Omental fat pad (tissue), 4 donors: ENCODE data around the gene ZFAND2B. TPM values are rescaled to one million over a fixed set of nuclear protein-coding genes. Genes with fewer than 3 reads are reported as not detected.

Experiments
- ATAC-seq: fragments of 150-250 bp; one replicate; pipeline ENCODE4 v1.9.1; 2016; ENCODE audit warnings: mild to moderate bottlenecking, moderate library complexity; ENCODE audit not compliant: low FRiP score
- DNase-seq: peaks from one replicate; pipeline ENCODE4 v3.0.0-alpha.2; 2019; ENCODE audit warnings: low spot score
- CTCF ChIP-seq, 3 donors: fragments of 450-650 bp; IDR thresholded peaks; one replicate each; pipeline ENCODE4 v1.5.1; 2016 to 2017; ENCODE audit warnings: antibody characterized with exemption in 3 of 3, mild to moderate bottlenecking in 3 of 3, moderate library complexity in 2 of 3
- total RNA-seq, 4 donors: library from RNA; depleted of rRNA; stranded (reverse); fragments of >200 nt; gene quantifications; one replicate each; pipeline ENCODE4 v1.1.0, GENCODE V29; 2016

Gene ZFAND2B
- total RNA-seq, 4 donors from 2014 or later: 25.1 to 57.1 (median 40.1) TPM

GRCh38 chr2:219223831-219224610 lies 17.4 kb downstream of the ZFAND2B start:
- ATAC-seq (no peak), DNase-seq (no peak)
- TF ChIP-seq CTCF (IDR thresholded peaks at IDR 0.05): no peak

DNA sequence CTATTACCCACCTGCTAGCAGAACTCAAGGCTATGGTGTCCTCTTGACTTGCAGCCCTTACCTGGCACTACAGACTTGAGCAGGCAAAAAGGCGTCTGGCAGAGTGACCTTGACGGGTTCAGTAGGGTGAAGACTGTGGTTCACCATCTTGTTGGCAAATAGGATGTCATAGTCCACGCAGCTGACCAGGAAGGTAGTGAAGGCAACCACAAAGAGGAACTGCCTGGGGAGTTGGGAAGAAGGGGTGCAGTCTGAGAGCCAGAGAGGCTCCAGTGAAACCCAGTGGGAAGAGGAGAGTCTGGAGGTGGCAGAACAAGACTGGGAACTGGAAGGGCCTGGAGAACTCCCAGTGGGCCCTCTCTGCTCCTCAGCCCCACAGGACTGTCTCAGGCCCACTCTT lies 18.8 kb downstream of the ZFAND2B start:
- DNase-seq: no peak
- no peak for TF ChIP-seq CTCF (IDR thresholded peaks at IDR 0.05)
- ATAC-seq: no peak

DNA sequence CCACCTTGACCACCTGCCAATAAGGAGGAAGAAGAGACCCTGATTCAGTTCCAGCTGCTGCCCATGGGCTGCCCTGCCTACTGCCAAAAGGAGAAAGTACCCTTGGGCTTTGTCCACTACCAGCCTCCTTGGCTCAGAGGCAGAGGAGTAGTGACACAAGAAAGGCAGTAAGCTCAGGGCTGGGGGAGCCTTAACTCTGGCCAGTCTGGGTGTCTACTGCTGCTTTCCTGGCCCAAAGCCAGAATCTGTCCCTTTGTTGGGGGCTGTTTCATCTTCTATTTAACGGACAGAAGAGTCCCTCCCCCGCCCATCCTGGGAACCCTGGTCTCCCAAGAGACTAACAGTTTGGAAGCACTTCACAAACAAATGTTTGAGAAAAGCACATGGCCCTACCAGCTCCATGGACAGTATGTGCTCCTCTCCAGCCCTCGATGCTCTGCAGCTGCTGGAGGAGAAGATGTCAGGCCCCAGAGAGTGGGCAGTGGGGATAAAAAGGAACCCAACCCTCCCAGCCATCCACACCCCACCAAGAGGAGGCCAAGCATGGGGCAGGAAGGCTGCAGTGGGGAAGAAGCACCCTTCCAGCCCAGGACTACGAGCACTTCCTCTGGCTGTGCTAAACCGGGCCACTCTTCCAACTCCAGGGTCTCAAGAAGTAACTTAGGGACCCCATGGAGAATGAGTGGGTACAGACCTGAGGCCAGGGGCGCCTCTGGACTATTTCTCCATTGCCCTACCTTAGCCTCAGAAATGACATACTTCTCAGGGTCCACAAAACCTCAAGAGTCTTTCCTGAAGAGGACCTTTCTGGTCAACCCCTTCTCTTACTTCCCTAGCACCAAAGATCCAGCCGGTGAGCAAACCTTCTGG lies 21.7 kb downstream of the ZFAND2B start:
- no peak for DNase-seq
- ATAC-seq: no peak
- TF ChIP-seq CTCF (IDR thresholded peaks at IDR 0.05): no peak

DNA sequence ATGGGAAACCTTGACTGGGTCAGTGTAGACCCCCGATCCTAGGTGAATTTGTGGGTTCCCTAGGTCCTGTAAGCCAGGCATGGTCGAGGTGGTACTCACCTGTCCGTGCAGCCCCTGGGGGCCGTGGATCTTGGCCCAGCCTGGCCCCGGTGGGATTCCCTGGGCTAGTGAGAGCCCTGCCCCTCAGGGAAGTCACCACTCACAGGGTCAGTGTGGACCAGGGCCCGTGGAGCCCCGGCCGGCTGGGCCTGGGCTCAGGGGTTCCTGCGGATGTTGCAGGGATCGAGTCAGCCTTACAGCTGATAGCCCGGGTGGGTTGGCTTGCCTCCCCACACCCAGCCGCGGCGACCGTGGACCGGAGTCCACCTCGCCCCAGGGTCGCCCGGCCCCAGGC lies 22.3 kb downstream of the ZFAND2B start:
- ATAC-seq (peak; percentile 17), DNase-seq (no peak)
- no peak for TF ChIP-seq CTCF (IDR thresholded peaks at IDR 0.05)

DNA sequence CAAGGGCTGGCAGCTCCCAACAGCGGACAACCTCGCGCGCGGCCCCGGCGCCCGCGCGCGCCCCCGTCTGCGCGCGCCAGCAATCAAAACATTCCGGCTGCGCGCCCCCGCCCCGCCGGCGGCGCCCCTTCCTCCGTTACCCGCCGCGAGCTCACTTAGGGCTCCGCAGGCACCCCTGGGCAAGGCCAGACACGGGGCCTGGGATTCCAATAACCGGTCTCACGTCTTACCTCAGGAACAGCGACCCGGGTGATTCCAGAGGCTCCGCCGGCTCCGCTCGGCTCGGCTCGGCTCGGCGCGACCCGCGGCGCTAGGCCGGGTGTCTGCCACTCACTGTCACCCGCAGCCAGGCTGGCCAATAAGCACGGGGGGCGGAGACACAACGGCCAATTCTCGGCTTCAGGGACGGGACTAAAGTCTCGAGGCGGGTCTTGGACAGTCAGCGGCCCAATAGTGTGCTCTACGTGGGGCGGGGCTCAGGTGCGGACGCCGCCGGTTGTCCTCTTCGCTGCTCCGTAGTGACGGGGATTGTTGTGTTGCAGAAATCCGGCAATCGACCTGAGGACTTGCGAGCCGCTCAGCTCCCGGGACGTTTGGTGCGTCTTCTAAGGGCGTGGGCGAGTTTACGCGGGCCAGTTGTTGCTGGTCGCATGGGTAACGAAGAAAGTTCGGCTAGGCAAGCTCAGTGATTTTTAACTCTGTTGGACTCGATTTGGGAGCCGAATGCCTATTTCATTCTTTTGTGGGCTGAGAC lies 22.9 kb downstream of the ZFAND2B start, which contains the start of the genes ANKZF1 and ATG9A:
Gene ANKZF1 (plus strand): TSS at position 502 of the 754 bp plus-strand sequence. CDS start 452 bp downstream, outside the sequence.
Gene ATG9A (minus strand): TSS at position 332 of the 754 bp plus-strand sequence. CDS start 1,612 bp downstream, outside the sequence.
- DNase-seq: peak; percentile 86
- ATAC-seq: peak; percentile 98
- TF ChIP-seq CTCF (IDR thresholded peaks at IDR 0.05): no peak

- ATAC-seq (peak; percentile 36), DNase-seq (no peak)
- no peak for TF ChIP-seq CTCF (IDR thresholded peaks at IDR 0.05)
These were observed 23.5 kb downstream of the ZFAND2B start for GRCh38 chr2:219230059-219230540.
